ENCODE results near the gene EPS15.

DNA sequence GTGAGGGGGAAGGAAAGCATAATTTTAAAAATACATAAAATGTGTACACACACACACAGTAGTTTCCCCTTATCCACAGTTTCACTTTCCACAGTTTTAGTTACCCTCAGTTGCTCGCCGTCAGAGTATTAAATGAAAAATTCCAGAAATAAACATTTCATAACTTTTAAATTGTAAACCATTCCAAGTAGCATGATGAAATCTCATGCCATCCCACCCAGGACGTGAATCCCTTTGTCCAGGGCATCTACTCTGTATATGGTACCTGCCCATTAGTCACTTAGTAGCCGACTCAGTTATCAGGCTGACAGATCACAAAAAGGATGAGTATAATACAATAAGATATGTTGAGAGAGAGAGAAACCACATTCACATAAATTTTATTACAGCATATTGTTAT lies 36.2 kb downstream of the EPS15 start:
- no peak for TF ChIP-seq CTCF (IDR thresholded peaks at IDR 0.05 in 8 of 11, conservative IDR thresholded peaks at IDR 0.05 in 3 of 11)
- TF ChIP-seq POLR2A (IDR thresholded peaks at IDR 0.05) = no peak

Data from spleen (tissue), 7 donors.